ENCODE results near the gene B3GALNT2.

B3GALNT2 gene

DNA sequence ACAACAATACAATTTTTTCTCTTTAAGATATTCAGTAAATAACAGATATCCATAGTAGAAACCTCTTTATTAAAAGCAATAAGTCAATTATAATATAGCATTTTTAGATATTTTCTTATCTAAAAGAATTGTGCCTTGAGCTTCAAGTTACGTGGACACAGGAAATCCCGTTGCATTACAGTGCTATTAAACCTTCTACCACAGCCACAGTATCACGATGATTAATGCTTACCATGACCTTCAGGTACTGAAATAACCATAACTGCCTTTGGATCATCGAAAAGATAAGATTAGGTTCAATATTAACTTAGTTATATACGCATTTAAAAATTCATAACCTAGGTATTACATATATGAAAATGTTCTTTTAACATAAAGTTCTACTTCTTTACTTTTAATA is 17.9 kb downstream of the B3GALNT2 start:
- TF ChIP-seq NFIC (IDR thresholded peaks at IDR 0.05) (no peak), CEBPB (IDR thresholded peaks at IDR 0.05) (no peak), RAD21 (IDR thresholded peaks at IDR 0.05; ENCODE audit: low read depth) (no peak), ZBTB7A (IDR thresholded peaks at IDR 0.05; ENCODE audit: low read depth) (no peak), CREB1 (IDR thresholded peaks at IDR 0.05; ENCODE audit: low read depth) (no peak), YY1 (IDR thresholded peaks at IDR 0.05; ENCODE audit: low read depth) (no peak), TEAD4 (IDR thresholded peaks at IDR 0.05) (no peak), TCF12 (IDR thresholded peaks at IDR 0.05; ENCODE audit: low read depth) (no peak), EGR1 (IDR thresholded peaks at IDR 0.05) (no peak), TAF1 (IDR thresholded peaks at IDR 0.05; ENCODE audit: low read depth) (no peak), EP300 (IDR thresholded peaks at IDR 0.05; ENCODE audit: borderline replicate concordance) (no peak), FOXM1 (IDR thresholded peaks at IDR 0.05; ENCODE audit: borderline replicate concordance, low read depth) (no peak)
- TF ChIP-seq, protein P1, sequence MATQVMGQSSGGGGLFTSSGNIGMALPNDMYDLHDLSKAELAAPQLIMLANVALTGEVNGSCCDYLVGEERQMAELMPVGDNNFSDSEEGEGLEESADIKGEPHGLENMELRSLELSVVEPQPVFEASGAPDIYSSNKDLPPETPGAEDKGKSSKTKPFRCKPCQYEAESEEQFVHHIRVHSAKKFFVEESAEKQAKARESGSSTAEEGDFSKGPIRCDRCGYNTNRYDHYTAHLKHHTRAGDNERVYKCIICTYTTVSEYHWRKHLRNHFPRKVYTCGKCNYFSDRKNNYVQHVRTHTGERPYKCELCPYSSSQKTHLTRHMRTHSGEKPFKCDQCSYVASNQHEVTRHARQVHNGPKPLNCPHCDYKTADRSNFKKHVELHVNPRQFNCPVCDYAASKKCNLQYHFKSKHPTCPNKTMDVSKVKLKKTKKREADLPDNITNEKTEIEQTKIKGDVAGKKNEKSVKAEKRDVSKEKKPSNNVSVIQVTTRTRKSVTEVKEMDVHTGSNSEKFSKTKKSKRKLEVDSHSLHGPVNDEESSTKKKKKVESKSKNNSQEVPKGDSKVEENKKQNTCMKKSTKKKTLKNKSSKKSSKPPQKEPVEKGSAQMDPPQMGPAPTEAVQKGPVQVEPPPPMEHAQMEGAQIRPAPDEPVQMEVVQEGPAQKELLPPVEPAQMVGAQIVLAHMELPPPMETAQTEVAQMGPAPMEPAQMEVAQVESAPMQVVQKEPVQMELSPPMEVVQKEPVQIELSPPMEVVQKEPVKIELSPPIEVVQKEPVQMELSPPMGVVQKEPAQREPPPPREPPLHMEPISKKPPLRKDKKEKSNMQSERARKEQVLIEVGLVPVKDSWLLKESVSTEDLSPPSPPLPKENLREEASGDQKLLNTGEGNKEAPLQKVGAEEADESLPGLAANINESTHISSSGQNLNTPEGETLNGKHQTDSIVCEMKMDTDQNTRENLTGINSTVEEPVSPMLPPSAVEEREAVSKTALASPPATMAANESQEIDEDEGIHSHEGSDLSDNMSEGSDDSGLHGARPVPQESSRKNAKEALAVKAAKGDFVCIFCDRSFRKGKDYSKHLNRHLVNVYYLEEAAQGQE (IDR thresholded peaks at IDR 0.05; ENCODE audit: low read depth), result no peak
- TF ChIP-seq, protein P2, sequence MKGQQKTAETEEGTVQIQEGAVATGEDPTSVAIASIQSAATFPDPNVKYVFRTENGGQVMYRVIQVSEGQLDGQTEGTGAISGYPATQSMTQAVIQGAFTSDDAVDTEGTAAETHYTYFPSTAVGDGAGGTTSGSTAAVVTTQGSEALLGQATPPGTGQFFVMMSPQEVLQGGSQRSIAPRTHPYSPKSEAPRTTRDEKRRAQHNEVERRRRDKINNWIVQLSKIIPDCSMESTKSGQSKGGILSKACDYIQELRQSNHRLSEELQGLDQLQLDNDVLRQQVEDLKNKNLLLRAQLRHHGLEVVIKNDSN (IDR thresholded peaks at IDR 0.05), result no peak
- TF ChIP-seq, protein P3, sequence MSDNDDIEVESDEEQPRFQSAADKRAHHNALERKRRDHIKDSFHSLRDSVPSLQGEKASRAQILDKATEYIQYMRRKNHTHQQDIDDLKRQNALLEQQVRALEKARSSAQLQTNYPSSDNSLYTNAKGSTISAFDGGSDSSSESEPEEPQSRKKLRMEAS (IDR thresholded peaks at IDR 0.05), result no peak

DNA sequence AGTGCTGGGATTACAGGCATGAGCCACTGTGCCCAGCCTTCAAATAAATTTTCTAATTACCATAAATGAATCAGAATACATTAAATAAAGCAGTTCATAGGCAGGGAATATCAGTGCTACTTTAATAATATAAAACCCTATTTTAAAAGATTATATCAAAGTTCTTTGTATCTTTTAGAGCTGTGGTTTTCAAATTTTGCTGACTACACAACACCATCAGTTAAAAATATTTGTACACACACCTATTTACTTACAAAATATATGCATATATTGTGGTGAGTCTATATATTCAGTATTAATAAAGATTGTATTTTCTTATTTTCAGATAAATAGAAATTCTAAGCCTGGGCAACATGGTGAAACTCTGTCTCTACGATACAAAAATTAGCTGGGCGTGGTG is 18.7 kb downstream of the B3GALNT2 start:
- TF ChIP-seq TEAD4 (IDR thresholded peaks at IDR 0.05), result no peak
- TF ChIP-seq, protein P2 (IDR thresholded peaks at IDR 0.05), result no peak
- TF ChIP-seq CREB1 (IDR thresholded peaks at IDR 0.05; ENCODE audit: low read depth), result no peak
- no peak for TF ChIP-seq CEBPB (IDR thresholded peaks at IDR 0.05)
- no peak for TF ChIP-seq YY1 (IDR thresholded peaks at IDR 0.05; ENCODE audit: low read depth)
- TF ChIP-seq EP300 (IDR thresholded peaks at IDR 0.05; ENCODE audit: borderline replicate concordance), result no peak
- TF ChIP-seq TCF12 (IDR thresholded peaks at IDR 0.05; ENCODE audit: low read depth), result no peak

DNA sequence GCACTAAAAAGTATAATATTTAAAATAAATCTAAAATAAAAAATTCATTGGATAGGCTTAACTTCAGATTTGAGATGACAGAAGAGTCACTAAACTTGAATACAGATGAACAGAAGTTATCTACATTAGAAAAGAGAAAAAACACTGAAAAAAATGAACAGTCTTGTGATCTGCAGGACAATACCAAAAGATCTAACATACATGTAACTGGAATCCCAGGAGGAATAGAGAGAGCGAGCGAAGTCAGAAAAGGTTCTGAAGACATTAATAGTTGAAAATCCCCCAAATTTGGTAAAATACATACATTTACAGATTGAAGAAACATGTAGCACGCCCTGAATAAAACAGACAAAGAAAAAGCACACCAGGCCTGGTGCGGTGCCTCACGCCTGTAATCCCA is 21.2 kb downstream of the B3GALNT2 start:
- TF ChIP-seq, protein P1 (IDR thresholded peaks at IDR 0.05; ENCODE audit: low read depth), result no peak
- TF ChIP-seq YY1 (IDR thresholded peaks at IDR 0.05; ENCODE audit: low read depth), result no peak
- TF ChIP-seq TAF1 (IDR thresholded peaks at IDR 0.05; ENCODE audit: low read depth), result no peak
- TF ChIP-seq RAD21 (IDR thresholded peaks at IDR 0.05; ENCODE audit: low read depth), result no peak
- TF ChIP-seq CEBPB (IDR thresholded peaks at IDR 0.05), result no peak
- no peak for TF ChIP-seq TCF12 (IDR thresholded peaks at IDR 0.05; ENCODE audit: low read depth)
- TF ChIP-seq CREB1 (IDR thresholded peaks at IDR 0.05; ENCODE audit: low read depth), result no peak
- no peak for TF ChIP-seq TEAD4 (IDR thresholded peaks at IDR 0.05)
- TF ChIP-seq FOXM1 (IDR thresholded peaks at IDR 0.05; ENCODE audit: borderline replicate concordance, low read depth), result no peak
- TF ChIP-seq, protein P2 (IDR thresholded peaks at IDR 0.05), result no peak
- TF ChIP-seq, protein P3 (IDR thresholded peaks at IDR 0.05), result no peak
- no peak for TF ChIP-seq EP300 (IDR thresholded peaks at IDR 0.05; ENCODE audit: borderline replicate concordance)
- no peak for TF ChIP-seq EGR1 (IDR thresholded peaks at IDR 0.05)
- no peak for TF ChIP-seq ZBTB7A (IDR thresholded peaks at IDR 0.05; ENCODE audit: low read depth)
- TF ChIP-seq NFIC (IDR thresholded peaks at IDR 0.05), result no peak

DNA sequence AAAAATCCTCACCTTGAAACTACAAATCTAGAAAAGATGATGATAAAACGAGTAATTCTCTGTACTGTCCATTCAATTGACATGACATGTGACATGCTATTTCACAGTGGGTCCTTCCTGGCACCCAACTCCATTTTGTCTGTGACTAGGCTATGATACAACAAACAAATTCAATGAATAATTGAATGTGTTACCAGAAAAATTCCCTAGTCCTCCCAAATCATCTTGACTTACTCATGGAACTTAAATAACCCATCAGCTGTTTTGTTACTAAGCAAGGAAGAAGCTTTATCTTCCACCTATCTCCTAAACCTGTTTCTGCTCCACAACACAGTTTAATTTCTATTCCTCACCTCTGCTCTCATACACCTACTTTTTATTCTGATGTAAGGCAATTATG is 30.4 kb downstream of the B3GALNT2 start:
- TF ChIP-seq TAF1 (IDR thresholded peaks at IDR 0.05; ENCODE audit: low read depth), result no peak
- no peak for TF ChIP-seq ZBTB7A (IDR thresholded peaks at IDR 0.05; ENCODE audit: low read depth)
- no peak for TF ChIP-seq TEAD4 (IDR thresholded peaks at IDR 0.05)
- TF ChIP-seq CEBPB (IDR thresholded peaks at IDR 0.05), result no peak
- TF ChIP-seq YY1 (IDR thresholded peaks at IDR 0.05; ENCODE audit: low read depth), result no peak
- TF ChIP-seq, protein P2 (IDR thresholded peaks at IDR 0.05), result no peak
- TF ChIP-seq, protein P3 (IDR thresholded peaks at IDR 0.05), result no peak
- no peak for TF ChIP-seq CREB1 (IDR thresholded peaks at IDR 0.05; ENCODE audit: low read depth)
- no peak for TF ChIP-seq FOXM1 (IDR thresholded peaks at IDR 0.05; ENCODE audit: borderline replicate concordance, low read depth)
- TF ChIP-seq NFIC (IDR thresholded peaks at IDR 0.05), result no peak
- TF ChIP-seq RAD21 (IDR thresholded peaks at IDR 0.05; ENCODE audit: low read depth), result no peak
- TF ChIP-seq EP300 (IDR thresholded peaks at IDR 0.05; ENCODE audit: borderline replicate concordance), result no peak
- TF ChIP-seq, protein P1 (IDR thresholded peaks at IDR 0.05; ENCODE audit: low read depth), result no peak
- TF ChIP-seq EGR1 (IDR thresholded peaks at IDR 0.05), result no peak
- no peak for TF ChIP-seq TCF12 (IDR thresholded peaks at IDR 0.05; ENCODE audit: low read depth)

Measured in Ishikawa (cell line).